NCI-H524 (cell line): Measurements from ENCODE around the gene IRX2.

Experiments used
- DNase-seq, 2 experiments: peaks; one replicate each; lab custom pipeline; 2025; lab: John Stamatoyannopoulos, UW

The IRX2 gene

DNA sequence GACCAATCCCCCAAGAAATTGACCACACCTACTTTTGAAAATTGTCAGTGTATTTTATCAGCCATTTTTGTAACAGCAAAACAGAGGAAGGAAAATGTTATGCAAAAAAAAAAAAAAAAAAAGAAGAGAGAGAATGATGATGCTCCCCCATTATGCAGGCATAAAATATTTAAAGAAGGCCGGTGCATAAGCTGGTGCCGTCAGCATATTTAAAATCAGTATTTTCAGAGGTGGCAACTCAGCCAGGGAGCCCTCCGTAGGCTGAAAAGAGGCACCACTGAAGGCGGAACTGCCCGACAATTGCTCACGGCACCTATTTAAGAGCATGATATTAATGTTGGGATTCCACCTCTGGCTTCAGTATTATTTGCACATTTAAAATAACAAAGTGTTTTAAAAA lies 33.4 kb downstream of the IRX2 start:
- DNase-seq = no peak

DNA sequence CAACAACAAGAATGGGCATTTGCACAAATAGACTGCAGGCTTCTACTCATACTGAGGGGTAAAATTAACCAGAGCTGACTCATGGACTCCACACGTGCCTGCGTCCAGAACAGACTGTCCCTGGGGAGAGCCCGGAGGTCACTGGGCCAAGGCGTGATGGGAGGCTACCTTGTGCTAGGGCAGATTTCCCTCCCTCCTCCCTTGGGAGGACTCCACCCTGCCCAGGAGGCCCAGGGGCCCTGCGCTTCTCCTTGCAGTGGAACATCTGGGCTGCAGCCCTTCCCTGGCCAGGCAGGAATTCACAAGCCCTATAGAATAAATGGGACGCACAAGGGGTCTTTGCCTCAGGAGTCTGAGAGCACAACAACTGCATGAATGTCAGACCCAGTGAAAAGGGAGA lies 35.6 kb downstream of the IRX2 start:
- DNase-seq = no peak

DNA sequence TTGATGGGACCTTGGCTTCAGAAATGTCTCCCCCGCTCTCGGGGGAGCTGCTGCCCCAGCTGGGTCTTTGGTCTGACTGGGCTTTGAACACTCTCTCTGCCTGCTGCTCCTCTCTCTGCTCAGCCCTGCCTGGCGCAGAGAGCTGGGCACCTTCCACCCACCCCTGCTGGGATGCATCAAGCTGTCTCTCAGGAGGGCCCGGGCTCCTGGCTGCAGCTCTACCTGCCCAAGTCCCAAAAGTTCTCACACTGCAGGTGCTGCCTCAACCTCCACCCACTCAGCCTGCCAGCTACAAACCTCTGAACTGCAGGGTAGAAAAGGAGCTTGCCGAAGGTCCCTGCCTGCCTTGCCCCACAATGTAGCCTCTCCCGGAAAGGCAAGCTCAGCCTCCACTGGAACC lies 36.7 kb downstream of the IRX2 start:
- DNase-seq = no peak

DNA sequence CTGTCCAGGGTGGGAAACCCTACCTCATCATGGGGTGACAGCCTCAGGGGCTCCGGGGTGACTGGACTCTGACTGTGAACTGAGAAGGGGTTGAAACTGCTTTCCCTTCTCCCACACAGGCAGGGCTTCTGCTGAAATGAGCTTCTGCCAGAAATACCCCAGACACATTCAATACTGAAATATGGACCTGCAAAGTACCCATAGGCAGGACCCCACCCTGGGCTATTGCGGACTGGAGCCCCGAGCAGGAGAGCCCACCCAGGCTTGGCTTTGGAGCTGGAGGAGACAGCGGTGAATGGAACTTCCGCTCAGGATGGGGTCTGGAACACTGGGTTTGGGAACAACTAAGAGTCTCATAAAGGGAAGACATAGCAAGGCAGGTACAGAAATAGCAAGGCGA lies 37.5 kb downstream of the IRX2 start:
- no peak for DNase-seq

DNA sequence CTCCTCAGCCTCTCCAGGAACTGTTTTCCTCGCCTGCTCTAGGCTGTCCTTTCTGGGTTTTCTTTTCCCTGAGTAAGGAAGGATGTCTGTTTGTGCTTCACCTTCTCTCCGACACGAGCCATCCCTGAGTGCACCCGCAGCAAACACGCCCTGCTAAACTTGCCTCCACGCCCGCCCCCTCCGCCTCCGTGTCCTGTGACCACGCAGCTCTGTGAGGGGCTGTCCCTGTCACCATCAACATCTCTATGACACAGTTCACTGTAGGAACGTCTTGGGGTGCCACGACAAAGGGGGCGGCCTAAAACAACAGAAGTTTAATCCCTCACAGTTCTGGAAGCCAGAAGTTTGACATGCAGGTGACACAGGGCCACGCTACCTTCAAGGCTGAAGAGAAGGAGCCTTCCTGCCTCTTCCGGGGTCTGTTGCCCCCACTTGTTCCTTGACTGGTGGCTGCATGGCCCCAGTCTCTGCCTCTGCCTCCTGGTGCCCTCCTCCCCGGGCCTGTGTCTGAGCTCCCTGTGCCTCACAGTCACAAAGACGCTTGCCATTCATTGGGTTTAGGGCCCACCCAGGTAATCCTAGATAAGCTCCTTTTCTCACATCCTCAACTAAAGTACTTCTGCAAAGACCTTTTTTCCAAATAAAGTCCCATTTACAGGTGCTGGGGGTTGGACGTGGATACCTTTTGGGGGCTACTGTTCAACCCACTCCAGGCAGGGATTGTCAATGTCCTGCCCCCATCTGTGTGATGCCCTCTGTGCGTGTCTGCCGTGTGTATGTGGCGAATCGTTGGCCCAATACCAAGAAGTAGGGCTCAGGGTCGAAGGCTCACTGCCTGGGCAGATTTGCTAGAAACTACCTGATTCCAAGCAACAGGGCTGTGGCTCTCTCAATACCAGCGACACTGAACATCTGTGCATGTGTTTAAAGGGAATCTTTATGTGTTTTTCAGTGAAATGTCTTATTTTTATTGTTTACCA lies 39.7 kb downstream of the IRX2 start:
- DNase-seq = peak in 1 of 2 experiments; percentile 29

DNA sequence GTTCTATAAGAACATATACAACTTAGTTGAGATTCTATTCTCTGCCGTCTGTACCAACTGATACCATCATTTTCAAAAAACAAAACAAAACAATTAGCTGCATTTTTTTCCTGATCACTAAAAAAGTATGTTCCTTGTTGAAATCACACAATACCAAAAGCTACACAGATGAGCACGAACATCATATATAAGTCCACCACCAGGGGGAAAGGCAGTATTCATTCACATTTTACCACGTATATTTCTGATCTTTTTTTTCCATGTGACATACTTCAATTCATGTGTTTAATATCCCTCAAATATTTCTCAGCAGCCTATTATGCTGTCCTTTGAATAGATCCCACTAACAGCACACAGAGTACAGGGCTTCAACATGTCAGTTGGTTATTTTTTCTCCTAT lies 40.6 kb downstream of the IRX2 start:
- DNase-seq = peak in 1 of 2 experiments; percentile 19

DNA sequence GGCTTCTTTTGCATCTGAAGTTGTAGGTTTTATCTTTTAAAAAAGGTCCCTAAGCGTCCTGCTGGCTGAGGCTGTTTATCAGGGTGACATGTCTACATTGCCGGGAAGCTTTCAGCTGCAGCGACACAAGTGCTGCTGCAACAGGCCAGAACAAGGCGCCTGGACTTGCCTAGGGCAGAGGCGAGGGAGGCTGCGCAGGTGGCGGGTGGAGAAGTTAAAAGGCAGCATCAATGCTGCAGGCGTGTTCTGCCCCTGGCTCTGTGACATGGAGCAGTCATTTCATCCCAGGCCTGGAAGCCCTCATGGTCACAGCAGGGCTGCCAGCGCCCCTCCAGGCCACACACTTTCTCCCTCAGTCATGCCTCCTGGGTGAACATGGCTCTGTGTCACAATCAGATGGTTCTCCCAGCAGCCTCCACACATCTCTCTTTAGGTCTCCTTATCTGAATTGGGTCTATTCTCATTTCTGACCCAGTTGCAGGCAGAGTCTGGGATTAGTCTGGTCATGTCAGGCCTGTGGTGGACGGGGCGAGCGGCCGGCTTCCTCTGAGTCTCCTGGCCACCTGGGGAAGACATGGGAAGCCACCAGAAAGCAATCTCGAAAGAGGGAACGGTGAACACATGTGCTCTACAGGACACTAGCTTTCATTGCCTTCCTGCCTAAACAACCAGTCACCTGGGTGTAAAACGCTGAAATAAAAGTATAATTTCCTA lies 41.3 kb downstream of the IRX2 start:
- no peak for DNase-seq

DNA sequence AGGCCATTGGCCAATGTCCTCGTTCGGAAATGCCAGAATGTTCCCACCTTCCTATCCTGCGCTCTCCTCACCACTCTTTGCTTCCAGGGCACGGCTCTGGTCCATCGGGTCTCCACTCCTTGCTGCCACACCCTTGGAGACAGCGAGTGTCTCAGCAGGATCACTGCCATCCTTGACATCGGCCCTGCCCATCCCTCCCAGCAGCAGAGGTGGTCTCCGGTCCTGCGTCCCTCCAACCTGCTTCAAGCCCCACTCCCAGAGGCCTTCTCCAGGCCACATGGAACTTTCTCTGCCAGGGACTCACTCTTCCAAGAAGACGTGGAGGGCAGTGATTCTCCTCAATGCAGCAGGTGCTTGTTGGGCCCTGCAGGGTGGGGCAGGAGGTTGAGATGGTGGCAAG lies 42.7 kb downstream of the IRX2 start:
- no peak for DNase-seq

DNA sequence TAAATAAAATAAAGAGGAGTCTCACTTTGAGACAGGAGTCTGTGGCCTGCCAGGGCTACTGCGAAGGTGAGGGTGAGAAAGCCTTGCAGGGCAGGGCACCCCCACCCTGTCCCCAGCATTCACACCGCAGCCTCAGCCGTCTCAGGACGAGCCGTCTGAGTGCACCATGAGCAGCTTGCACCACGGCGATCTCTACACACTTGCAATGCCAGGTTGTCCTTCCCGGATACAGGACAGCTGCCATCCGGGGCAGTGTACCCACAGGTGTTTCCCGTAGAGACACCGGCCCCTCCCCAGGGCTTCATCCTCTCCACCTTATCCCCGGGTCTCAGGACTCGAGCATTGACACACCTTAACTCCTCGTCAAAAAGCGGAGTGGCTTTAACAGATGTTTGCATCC lies 43.3 kb downstream of the IRX2 start:
- no peak for DNase-seq

DNA sequence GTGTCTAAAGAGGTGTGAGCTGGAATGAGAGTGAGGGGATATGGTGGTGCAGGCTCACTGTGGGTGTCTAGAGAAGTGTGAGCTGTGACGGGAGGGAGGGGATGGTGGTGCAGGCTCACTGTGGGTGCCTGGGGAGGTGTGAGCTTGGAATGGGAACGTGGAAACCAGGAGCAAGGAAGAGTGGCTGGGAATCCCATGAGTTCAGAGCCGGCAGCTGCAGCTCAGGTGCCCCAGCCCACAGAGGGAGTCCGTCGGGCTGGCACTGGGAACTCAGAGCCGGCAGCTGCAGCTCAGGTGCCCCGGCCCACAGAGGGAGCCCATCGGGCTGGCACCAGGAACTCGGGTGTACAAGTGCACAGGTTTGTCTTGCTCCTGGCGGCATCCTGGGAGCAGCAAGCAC lies 45.6 kb downstream of the IRX2 start:
- DNase-seq = no peak

DNA sequence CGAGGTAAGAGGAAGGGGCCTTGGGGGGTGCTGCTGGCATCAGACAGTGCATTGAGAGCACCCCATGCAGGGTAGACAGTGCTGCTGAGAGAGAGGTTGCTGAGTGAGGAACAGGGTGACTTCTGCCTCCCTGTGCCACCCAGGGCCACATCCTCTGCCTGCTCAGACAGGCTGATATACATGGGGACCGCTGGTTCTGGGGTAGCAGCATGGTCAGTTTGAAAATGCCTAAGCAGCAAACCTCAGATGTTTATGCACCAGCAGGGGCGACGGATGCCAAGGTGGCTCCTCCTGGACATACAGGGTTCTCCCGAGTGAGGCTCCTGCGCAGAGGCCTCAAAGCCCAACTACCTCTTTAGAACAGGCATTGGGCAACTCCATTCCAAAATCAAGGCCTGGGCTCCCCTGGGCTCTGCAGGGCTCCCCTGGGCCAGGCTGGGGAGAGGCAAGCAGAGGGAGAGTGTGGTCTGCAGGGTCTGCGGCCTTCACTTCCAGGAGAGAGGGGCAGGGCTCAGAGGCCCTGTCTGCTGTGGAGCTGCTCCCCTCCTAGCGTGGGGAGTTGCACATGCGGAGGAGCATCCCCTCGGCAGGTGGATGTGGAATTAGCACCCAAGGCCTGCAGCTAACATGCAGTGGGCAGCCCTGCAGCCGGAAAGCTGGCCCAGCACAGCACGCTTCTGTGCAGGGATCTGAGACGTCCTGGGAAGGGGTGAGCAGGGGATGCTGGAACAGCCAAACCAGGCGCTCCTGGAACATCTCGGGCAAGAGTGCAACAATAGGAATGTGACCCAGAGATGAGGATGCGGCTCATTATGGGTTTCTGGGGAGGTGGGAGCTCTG lies 46.5 kb downstream of the IRX2 start:
- DNase-seq = no peak

DNA sequence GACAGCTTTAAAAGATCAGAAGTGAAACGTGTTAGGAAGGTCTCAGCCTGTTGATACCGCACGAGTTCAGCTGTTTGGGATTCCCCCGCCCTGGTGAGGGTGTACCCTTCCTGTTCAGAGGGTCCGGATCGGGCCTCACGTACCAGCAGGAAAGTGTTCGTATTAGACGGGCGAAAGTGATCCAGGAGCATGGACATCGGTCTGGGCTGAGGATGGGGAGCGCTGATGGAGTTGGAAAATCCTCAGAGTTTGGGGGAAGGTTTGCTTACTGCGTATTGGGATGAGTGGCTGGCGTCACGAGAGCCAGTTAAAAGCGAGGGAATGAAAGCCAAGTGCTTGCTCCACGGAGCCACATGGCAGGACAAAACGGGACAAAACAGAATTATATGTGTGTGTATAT lies 47.4 kb downstream of the IRX2 start:
- DNase-seq = no peak

DNA sequence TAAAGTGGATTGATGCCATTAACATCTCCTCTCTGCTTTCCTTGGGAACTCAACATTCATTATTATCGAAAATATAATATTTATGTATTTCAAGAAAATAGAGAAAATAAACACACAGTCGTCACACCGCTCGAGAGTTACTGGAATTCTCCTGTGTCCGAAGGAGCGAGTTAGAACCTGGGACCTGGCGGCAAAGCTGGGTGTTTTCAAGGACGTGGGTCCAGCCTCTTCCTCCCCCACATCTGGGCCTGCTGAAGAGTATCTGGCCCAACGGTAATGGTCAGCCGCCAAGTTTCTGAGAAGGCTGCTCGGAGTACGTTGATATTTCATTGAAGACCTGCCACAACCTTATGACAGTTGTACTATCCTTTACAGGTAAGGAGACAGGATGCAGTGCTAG lies 47.9 kb downstream of the IRX2 start:
- DNase-seq = no peak

DNA sequence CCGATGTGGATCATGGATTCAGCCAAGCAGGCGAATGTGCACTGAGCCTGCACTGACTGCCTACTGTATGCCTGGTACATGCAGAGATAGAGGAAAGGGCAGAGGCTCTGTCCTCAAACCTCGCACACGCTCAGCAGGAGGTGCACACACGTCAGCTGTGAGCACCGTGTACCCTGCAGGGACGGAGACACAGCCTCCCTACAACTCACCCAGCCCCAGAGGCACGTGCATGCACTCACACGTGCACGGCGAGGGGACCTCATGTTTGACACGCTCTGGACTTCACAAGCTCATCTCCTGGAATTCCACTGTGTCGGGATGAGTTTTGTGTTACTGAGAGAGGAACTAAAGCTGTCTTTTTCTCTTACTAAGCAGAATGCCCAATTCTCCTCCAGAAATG lies 48.4 kb downstream of the IRX2 start:
- DNase-seq = no peak

DNA sequence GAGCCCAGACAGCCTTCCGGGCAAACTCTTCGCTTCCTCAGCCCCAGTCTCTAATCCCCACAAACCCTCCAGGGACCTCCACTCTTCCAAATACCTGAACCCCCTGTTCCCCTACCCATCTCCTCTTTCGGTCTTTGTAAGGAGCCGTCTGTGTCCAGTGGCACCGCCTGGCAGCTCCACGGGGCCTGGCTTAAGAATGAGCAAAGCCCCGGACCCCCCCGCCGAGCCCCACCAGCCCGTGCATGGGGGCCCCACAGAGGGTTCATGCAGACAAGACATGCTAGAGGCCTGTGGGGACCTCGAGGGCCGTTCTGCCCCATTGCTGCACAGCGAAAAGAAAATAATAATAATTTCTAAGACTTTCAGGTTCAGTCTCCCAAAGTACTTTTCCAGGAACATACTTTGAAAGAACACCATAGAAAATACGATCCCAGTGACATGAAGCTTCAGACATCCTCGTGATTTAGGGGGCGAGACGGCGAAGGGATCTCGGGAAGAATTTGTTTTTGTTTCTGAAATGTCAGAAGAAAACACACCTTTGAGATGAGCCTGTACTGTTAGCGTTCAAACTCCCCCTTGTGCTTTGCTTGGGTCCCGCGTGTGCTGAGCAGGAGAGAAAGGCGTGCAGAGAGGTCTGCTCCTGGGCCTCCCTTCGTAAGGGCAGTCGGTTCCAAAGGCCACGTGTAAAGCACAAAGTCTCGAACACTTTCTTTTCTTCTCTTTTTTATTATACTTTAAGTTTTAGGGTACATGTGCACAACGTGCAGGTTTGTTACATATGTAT lies 49.2 kb downstream of the IRX2 start:
- no peak for DNase-seq

DNA sequence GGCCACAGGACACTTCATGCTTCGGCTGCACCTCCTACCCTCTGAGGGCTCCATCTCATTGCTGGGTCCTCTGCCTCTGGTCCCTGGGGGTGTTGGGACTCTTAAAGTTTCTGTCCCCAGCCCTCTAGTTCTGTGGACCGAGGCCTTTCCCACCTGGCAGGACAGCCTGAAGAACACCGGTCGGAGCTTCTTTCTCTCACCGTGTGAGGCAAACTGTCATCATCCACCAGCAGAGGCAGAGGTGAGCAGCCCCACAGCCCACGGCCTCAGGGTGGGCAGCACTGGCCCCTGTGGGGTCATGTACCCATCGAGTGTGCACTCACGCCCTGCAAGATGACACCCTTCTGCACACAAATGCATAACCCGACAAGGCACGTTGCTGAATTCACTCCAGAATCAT lies 49.9 kb downstream of the IRX2 start:
- DNase-seq = no peak

DNA sequence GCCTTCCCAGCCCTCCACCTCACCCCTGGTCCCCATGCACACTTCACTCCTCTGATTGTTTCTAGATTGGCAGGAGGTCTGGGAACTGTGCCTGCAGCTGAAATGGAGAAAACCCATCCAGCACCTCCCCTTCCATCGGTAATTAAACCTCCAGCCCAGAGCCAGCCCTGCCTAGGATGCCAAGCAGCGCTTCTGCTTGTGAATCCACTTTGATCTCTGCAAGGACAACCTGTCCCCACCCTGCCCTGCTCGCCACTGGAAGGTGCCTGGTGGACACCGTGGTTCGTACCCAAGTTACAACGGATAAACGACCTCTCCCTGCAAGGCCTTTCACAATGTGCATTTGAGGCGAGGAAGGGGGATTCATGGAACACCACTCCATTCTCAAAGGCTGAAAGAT lies 50.6 kb downstream of the IRX2 start:
- DNase-seq = no peak

DNA sequence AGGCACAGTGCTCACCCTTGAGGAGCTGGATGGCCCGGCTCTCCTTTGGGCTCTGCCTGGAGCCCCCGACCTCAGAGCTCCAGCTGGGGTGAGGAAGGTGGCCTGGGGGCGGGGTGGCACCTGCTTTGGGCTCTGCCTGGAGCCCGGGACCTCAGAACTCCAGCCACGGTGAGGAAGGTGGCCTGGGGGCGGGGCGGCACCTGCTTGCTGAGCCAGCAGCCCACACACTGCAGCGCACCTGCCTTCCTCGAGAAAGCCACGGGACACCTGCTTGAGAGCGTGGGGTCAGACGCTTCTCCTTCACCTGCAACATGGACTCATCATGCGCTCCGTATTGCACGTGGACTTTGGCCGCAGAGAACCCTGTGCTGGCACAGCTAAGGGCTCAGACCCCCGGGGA lies 51.8 kb downstream of the IRX2 start:
- no peak for DNase-seq

DNA sequence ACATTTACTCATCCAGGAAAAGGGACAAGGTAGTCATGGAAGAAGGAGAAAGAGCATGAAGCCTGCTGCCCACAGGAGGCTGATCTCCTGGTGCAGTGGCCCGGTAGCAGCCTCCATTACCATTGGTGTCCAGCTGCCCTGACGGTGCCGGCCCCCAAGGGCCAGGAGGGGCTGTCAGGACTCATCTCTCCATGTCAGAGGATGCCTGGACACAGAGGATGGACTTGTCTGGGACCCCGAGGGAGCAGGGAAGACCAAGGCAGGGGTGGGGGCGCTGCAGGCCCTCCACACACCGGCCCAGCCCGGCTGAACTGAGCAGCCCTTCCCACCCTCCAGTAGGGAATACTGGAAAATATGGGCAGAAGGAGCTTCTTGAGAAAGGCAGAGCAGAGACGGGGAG lies 52.2 kb downstream of the IRX2 start:
- no peak for DNase-seq

DNA sequence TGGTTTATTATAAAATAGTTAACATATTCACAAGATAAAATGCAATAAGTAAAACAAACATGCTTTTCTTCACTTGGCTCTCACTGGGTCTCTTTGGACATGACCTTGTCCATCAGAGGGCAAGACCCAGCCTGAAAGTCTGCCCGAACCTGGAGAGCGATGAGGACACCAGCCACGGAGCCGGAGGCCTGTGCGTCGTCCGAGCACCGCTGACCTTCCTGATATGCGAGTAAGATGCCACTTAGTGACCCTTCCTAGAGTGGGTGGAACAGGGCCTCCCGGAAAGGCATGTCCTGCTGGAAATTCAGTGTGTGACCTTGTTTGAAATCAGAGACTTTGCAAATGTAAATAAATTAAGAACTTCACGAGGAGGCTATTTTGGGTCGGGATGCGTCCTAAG lies 52.9 kb downstream of the IRX2 start:
- no peak for DNase-seq

DNA sequence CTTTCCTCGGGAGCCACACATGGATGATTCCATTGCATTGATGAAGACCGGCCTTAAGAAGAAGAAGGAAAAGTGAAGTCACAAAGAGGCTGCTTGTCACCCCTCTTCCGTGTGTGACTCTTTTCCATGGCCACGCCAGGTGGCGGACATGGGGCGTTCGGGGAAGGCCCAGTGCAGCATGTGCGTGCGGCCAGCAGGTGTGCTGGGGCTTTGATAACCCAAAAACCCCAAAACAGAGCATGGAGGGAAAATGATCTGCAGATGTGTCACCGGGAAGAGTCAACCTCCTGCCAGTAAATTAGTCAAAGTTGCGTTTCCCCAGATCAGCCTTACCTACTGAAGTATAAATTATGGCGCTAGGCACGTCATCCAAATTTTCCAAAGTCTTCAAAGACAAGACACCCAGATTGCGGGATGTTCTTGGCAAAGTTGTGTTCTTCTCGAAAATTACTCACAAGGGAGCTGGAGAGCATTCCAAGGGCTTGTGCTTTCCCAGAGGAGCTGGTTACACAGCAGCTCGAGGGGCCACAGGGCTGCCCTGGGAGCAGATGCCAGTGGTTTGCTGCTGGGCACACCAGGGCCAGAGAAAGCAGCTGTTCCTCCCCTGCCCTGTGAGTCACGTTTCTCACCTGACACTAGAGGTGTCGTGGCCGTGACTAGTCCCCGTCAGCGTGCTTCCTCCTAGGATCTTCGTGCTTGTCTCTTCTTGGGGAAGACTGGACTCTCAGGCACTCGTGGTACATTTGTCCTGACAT lies 53.9 kb downstream of the IRX2 start:
- no peak for DNase-seq
